KMS-11 (cell line): Measurements from ENCODE around the gene LDB2.

Experiments used
- H2AFZ ChIP-seq: fragments of 200-600 bp; sonication (generic); 2 replicates; pipeline ENCODE4 v1.6.1; 2016; ENCODE audit warnings: antibody characterized with exemption, mixed run types, low read depth
- H3K27ac ChIP-seq: fragments of 200-600 bp; sonication (generic); 2 replicates; pipeline ENCODE4 v1.6.1; 2016; ENCODE audit warnings: mild to moderate bottlenecking, mixed run types
- H3K27me3 ChIP-seq: fragments of 200-600 bp; sonication (generic); 2 replicates; pipeline ENCODE4 v1.6.1; 2017; ENCODE audit warnings: mild to moderate bottlenecking, low read depth, mixed run types, moderate library complexity; ENCODE audit not compliant: insufficient read depth
- H3K36me3 ChIP-seq: fragments of 200-600 bp; sonication (generic); 2 replicates; pipeline ENCODE4 v1.6.1; 2017; ENCODE audit warnings: mild to moderate bottlenecking, mixed run types; ENCODE audit not compliant: insufficient read depth
- H3K4me1 ChIP-seq: fragments of 200-600 bp; sonication (generic); 2 replicates; pipeline ENCODE4 v1.6.1; 2016; ENCODE audit warnings: mild to moderate bottlenecking, low read depth, mixed run types; ENCODE audit not compliant: poor library complexity, severe bottlenecking
- H3K4me2 ChIP-seq: fragments of 200-600 bp; sonication (generic); 2 replicates; pipeline ENCODE4 v1.7.0; 2016; ENCODE audit warnings: mild to moderate bottlenecking, mixed run types
- H3K4me3 ChIP-seq: fragments of 200-600 bp; sonication (generic); IDR thresholded peaks from 2 replicates; pipeline ENCODE4 v1.6.1; 2017; ENCODE audit warnings: low read depth, low read length, mixed read lengths; ENCODE audit not compliant: insufficient read depth
- H3K79me2 ChIP-seq: fragments of 200-600 bp; sonication (generic); 2 replicates; pipeline ENCODE4 v1.6.1; 2016; ENCODE audit warnings: low read depth, mixed run types; ENCODE audit not compliant: insufficient read depth
- H3K9ac ChIP-seq: fragments of 200-600 bp; sonication (generic); 2 replicates; pipeline ENCODE4 v1.6.1; 2016; ENCODE audit warnings: mild to moderate bottlenecking, mixed run types
- H4K20me1 ChIP-seq: fragments of 200-600 bp; sonication (generic); 2 replicates; pipeline ENCODE4 v1.6.1; 2016; ENCODE audit warnings: mild to moderate bottlenecking, mixed run types; ENCODE audit not compliant: insufficient read depth
- CTCF ChIP-seq: fragments of 200-600 bp; sonication (generic); conservative IDR thresholded peaks from 2 replicates; pipeline ENCODE4 v1.6.1; 2017; ENCODE audit warnings: low read depth, mild to moderate bottlenecking, antibody characterized with exemption, low read length, moderate library complexity, mixed read lengths

LDB2 gene

GRCh38 chr4:16693641-16694040 is 204.8 kb downstream of the LDB2 start:
- TF ChIP-seq CTCF = no peak
- no peak overlapping the region for H3K27ac ChIP-seq
- no peaks in the 10 kb centered on the region for H4K20me1 ChIP-seq
- H3K79me2 ChIP-seq = no peaks in the 10 kb centered on the region
- H2AFZ ChIP-seq = no peak overlapping the region
- no peak overlapping the region for H3K4me2 ChIP-seq
- H3K9ac ChIP-seq = no peak overlapping the region
- H3K36me3 ChIP-seq = no peaks in the 10 kb centered on the region
- no peak overlapping the region for H3K4me3 ChIP-seq
- H3K4me1 ChIP-seq = no peaks in the 10 kb centered on the region
- no peaks in the 10 kb centered on the region for H3K27me3 ChIP-seq

DNA sequence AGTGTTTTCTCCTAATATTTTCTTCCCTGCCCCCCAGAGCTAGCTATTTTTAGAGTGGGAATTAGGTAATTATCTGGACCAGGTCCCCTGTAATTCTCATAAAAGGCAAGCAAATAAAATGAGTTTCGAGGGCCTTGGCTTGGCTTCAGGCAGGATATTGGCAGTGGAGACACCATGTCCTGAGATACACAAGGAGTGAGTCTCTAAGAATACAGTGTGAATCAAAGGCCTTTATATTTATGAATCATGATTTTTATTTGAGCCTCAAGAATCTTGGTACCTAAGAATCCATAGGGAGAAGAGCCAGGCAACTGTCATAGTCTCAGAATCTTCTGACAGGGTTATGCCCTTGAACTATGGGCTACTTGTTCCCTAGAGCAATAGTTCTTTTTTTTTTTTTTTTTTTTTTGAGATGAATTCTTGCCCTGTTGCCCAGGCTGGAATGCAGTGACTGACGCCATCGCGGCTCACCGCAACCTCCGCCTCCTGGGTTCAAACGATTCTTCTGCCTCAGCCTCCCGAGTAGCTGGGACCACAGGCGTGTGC is 205.4 kb downstream of the LDB2 start:
- no peak overlapping the region for H3K9ac ChIP-seq
- H3K27me3 ChIP-seq = no peaks in the 10 kb centered on the region
- H3K36me3 ChIP-seq = no peaks in the 10 kb centered on the region
- TF ChIP-seq CTCF = no peak
- no peaks in the 10 kb centered on the region for H4K20me1 ChIP-seq
- H3K4me2 ChIP-seq = no peak overlapping the region
- no peaks in the 10 kb centered on the region for H3K4me1 ChIP-seq
- no peaks in the 10 kb centered on the region for H3K79me2 ChIP-seq
- H3K27ac ChIP-seq = no peak overlapping the region
- no peak overlapping the region for H3K4me3 ChIP-seq
- no peak overlapping the region for H2AFZ ChIP-seq

DNA sequence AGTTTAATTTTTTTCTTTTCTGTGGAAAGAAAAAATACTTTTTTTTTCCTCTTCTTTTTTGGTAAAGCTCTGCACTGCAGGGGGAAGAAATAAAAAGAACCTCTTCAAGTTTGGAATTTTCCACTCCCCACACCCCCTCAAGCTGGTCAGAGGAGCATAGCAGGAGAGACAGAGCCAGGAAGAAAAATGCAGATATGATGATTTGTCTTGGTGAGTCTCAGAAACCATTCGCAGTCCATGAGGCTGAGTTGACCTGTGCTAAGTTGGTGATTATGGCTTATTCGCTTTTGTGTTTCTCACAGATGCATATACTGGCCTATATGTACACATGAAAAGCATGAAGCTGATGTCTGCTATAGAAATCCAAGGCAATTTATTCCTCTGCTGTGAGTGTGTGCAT is 205.9 kb downstream of the LDB2 start:
- no peaks in the 10 kb centered on the region for H3K4me1 ChIP-seq
- H3K4me2 ChIP-seq = no peak overlapping the region
- H3K36me3 ChIP-seq = no peaks in the 10 kb centered on the region
- H4K20me1 ChIP-seq = no peaks in the 10 kb centered on the region
- TF ChIP-seq CTCF = no peak
- H2AFZ ChIP-seq = no peak overlapping the region
- no peaks in the 10 kb centered on the region for H3K27me3 ChIP-seq
- no peak overlapping the region for H3K9ac ChIP-seq
- no peak overlapping the region for H3K27ac ChIP-seq
- H3K4me3 ChIP-seq = no peak overlapping the region
- H3K79me2 ChIP-seq = no peaks in the 10 kb centered on the region

- Histone ChIP-seq H3K4me3 (no peak overlapping the region), H2AFZ (no peak overlapping the region), H3K27me3 (no peaks in the 10 kb centered on the region), H3K27ac (no peak overlapping the region), H3K79me2 (no peaks in the 10 kb centered on the region), H3K36me3 (no peaks in the 10 kb centered on the region), H3K4me1 (no peaks in the 10 kb centered on the region), H3K4me2 (no peak overlapping the region), H4K20me1 (no peaks in the 10 kb centered on the region), H3K9ac (no peak overlapping the region)
- TF ChIP-seq CTCF = no peak
Observed at GRCh38 chr4:16692046-16692445, 206.4 kb downstream of the LDB2 start.

DNA sequence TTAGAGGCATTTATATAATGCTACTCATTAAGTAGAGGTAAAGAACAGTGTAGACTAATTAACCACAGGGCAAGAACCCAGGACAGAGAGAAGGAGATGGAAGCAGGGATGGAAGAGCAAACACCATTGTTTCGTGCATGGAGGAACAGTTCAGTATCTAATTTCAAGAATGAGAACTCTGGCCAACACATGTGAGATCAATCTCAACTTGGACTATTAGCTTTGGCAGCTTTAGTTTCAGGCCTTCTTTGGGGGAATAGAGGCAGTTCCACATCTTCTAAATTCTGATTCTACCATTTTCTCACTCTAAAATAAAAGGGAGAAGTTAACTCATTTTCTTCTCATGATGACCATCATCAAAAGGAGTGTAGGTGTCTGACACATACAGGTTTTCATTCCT is 207.0 kb downstream of the LDB2 start:
- no peaks in the 10 kb centered on the region for H3K4me1 ChIP-seq
- H2AFZ ChIP-seq = no peak overlapping the region
- no peak overlapping the region for H3K9ac ChIP-seq
- no peak overlapping the region for H3K27ac ChIP-seq
- H3K4me3 ChIP-seq = no peak overlapping the region
- H3K27me3 ChIP-seq = no peaks in the 10 kb centered on the region
- H3K4me2 ChIP-seq = no peak overlapping the region
- no peaks in the 10 kb centered on the region for H3K36me3 ChIP-seq
- no peaks in the 10 kb centered on the region for H4K20me1 ChIP-seq
- no peak for TF ChIP-seq CTCF
- H3K79me2 ChIP-seq = no peaks in the 10 kb centered on the region
